H1 (cell line): ENCODE measurements around the gene ABI3. TPM values are rescaled to one million over a fixed set of nuclear protein-coding genes. Genes with fewer than 3 reads are reported as not detected.
A peak's percentile ranks its signal among the peaks of the same experiment; 100 is the strongest.

Experiments used
- CTCF ChIA-PET: fragments of 300-600 bp; sonication (Branson Sonifier 250); formaldehyde crosslinking; loops from one replicate; lab custom pipeline; 2021; ENCODE audit not compliant: partially characterized antibody; lab: Charles Lee
- POLR2A ChIA-PET: fragments of 300-600 bp; sonication (Branson Sonifier 250); formaldehyde crosslinking; loops from one replicate; lab custom pipeline; 2021; ENCODE audit warnings: inconsistent platforms; ENCODE audit not compliant: partially characterized antibody; lab: Charles Lee
- DNase-seq, 2 experiments: peaks; one replicate each; pipeline versions ENCODE4 v3.0.0 to v3.0.0-alpha.2; 2010 to 2022; ENCODE audit warnings: low spot score in 2 of 2, low read depth in 1 of 2, mixed read lengths in 1 of 2
- FAIRE-seq: peaks from 2 replicates; lab custom pipeline; 2011; peaks lifted over from hg19 to GRCh38; lab: Jason Lieb, UNC
- H2AFZ ChIP-seq: 2 replicates; pipeline ENCODE4 v1.8.1; 2012; ENCODE audit warnings: low read length, inconsistent platforms
- H2AK5ac ChIP-seq: 2 replicates; pipeline ENCODE4 v1.6.1; 2013; ENCODE audit warnings: low read depth, low read length
- H2BK120ac ChIP-seq: replicated peaks from 2 replicates; pipeline ENCODE3; 2013; ENCODE audit warnings: low read depth, low read length, inconsistent platforms
- H2BK12ac ChIP-seq: 2 replicates; pipeline ENCODE4 v1.6.1; 2013; ENCODE audit warnings: low read depth, low read length
- H2BK15ac ChIP-seq: 2 replicates; pipeline ENCODE4 v1.6.1; 2013; ENCODE audit warnings: low read length
- H2BK20ac ChIP-seq: 2 replicates; pipeline ENCODE4 v1.6.1; 2013; ENCODE audit warnings: low read length
- H2BK5ac ChIP-seq: 2 replicates; pipeline ENCODE4 v1.6.1; 2013; ENCODE audit warnings: low read depth, low read length
- H3K14ac ChIP-seq: 2 replicates; pipeline ENCODE4 v1.6.1; 2013; ENCODE audit warnings: inconsistent platforms; ENCODE audit not compliant: insufficient read length
- H3K18ac ChIP-seq: 2 replicates; pipeline ENCODE4 v1.6.1; 2013; ENCODE audit warnings: low read length; ENCODE audit errors: extremely low read depth
- H3K23ac ChIP-seq: 2 replicates; pipeline ENCODE4 v1.6.1; 2013; ENCODE audit warnings: inconsistent platforms; ENCODE audit not compliant: insufficient read length
- H3K23me2 ChIP-seq: 2 replicates; pipeline ENCODE4 v1.6.1; 2013; ENCODE audit warnings: low read depth, low read length
- H3K27ac ChIP-seq: 2 replicates; pipeline ENCODE4 v1.6.1; 2011; ENCODE audit warnings: low read depth, low read length, inconsistent platforms
- H3K27me3 ChIP-seq, 4 experiments: replicated peaks in 1 of 4; 1 replicate in 1 of 4; 2 replicates in 3 of 4; pipeline versions ENCODE4 v1.6.1 to v1.8.1; 2011 to 2013; ENCODE audit warnings: low read length in 3 of 4, mild to moderate bottlenecking in 3 of 4, inconsistent platforms in 2 of 4, mixed read lengths in 2 of 4, moderate library complexity in 1 of 4; ENCODE audit not compliant: control insufficient read depth in 3 of 4, insufficient read depth in 3 of 4; ENCODE audit errors: extremely low read depth in 1 of 4
- H3K36me3 ChIP-seq, 4 experiments: 2 replicates each; pipeline versions ENCODE4 v1.6.1 to v1.8.1; 2011 to 2013; ENCODE audit warnings: mild to moderate bottlenecking in 4 of 4, low read length in 3 of 4, moderate library complexity in 2 of 4, control low read depth in 1 of 4, inconsistent platforms in 1 of 4; ENCODE audit not compliant: insufficient read depth in 4 of 4, control insufficient read depth in 2 of 4
- H3K4ac ChIP-seq: replicated peaks from 2 replicates; pipeline ENCODE3; 2013; ENCODE audit warnings: low read length, low read depth, mixed read lengths, inconsistent platforms; ENCODE audit not compliant: insufficient read length
- H3K4me1 ChIP-seq, 4 experiments: replicated peaks in 1 of 4; 1 replicate in 1 of 4; 2 replicates in 3 of 4; pipeline versions ENCODE4 v1.6.1 to v1.8.1; 2011 to 2013; ENCODE audit warnings: low read length in 3 of 4, inconsistent platforms in 2 of 4, mixed read lengths in 1 of 4; ENCODE audit not compliant: insufficient read depth in 4 of 4, control insufficient read depth in 3 of 4
- H3K4me2 ChIP-seq, 2 experiments: 2 replicates each; pipeline versions ENCODE4 v1.6.1 to v1.8.1; 2011 to 2013; ENCODE audit warnings: low read depth in 2 of 2, low read length in 2 of 2, control low read depth in 1 of 2, inconsistent platforms in 1 of 2, mild to moderate bottlenecking in 1 of 2; ENCODE audit not compliant: insufficient read depth in 1 of 2
- H3K4me3 ChIP-seq, 4 experiments: fragments of 200-600, 300-600 bp in 1 of 4; sonication (generic), shearing (Covaris generic), sonication (Bioruptor Twin) in 1 of 4; 2 replicates each; pipeline versions ENCODE4 v1.5.1 to v1.8.1; 2011 to 2016; ENCODE audit warnings: low read length in 4 of 4, low read depth in 3 of 4, control low read depth in 2 of 4, inconsistent platforms in 2 of 4, mild to moderate bottlenecking in 2 of 4, mixed read lengths in 1 of 4, moderate library complexity in 1 of 4; ENCODE audit not compliant: insufficient read depth in 2 of 4; ENCODE audit errors: extremely low read depth in 1 of 4
- H3K56ac ChIP-seq: replicated peaks from 2 replicates; pipeline ENCODE3; 2013; ENCODE audit warnings: low read depth, mild to moderate bottlenecking, mixed read lengths, low read length, inconsistent platforms; ENCODE audit not compliant: insufficient read length
- H3K79me1 ChIP-seq: 2 replicates; pipeline ENCODE4 v1.6.1; 2013; ENCODE audit warnings: low read depth, low read length, control low read depth
- H3K79me2 ChIP-seq, 2 experiments: 2 replicates each; pipeline versions ENCODE4 v1.6.1 to v1.8.1; 2012 to 2013; ENCODE audit warnings: low read length in 2 of 2, mild to moderate bottlenecking in 2 of 2, inconsistent platforms in 1 of 2; ENCODE audit not compliant: insufficient read depth in 2 of 2, control insufficient read depth in 1 of 2
- H3K9ac ChIP-seq, 4 experiments: replicated peaks in 1 of 4; 1 replicate in 1 of 4; 2 replicates in 3 of 4; pipeline versions ENCODE4 v1.6.1 to v1.8.1; 2011 to 2013; ENCODE audit warnings: low read depth in 3 of 4, low read length in 3 of 4, control low read depth in 2 of 4, mild to moderate bottlenecking in 2 of 4, moderate library complexity in 2 of 4, inconsistent platforms in 1 of 4; ENCODE audit errors: extremely low read depth in 1 of 4
- H3K9me3 ChIP-seq, 2 experiments: 2 replicates each; pipeline versions ENCODE4 v1.6.1 to v1.8.1; 2012 to 2013; ENCODE audit warnings: mild to moderate bottlenecking in 2 of 2, moderate library complexity in 2 of 2, control low read depth in 1 of 2, inconsistent platforms in 1 of 2, low read depth in 1 of 2, low read length in 1 of 2, mixed read lengths in 1 of 2; ENCODE audit not compliant: insufficient read depth in 2 of 2
- H4K20me1 ChIP-seq, 2 experiments: replicated peaks in 1 of 2; 2 replicates each; pipeline versions ENCODE3 to v1.8.1; 2011 to 2013; ENCODE audit warnings: inconsistent platforms in 2 of 2, low read length in 2 of 2, mild to moderate bottlenecking in 1 of 2; ENCODE audit not compliant: insufficient read depth in 2 of 2, control insufficient read depth in 1 of 2
- H4K5ac ChIP-seq: 2 replicates; pipeline ENCODE4 v1.6.1; 2013; ENCODE audit warnings: low read length, low read depth, mixed read lengths, inconsistent platforms; ENCODE audit not compliant: insufficient read length
- H4K8ac ChIP-seq: 2 replicates; pipeline ENCODE4 v1.8.0; 2013; ENCODE audit warnings: mild to moderate bottlenecking, moderate library complexity, low read length, inconsistent platforms; ENCODE audit not compliant: insufficient read depth; ENCODE audit errors: extremely low read depth
- H4K91ac ChIP-seq: replicated peaks from 2 replicates; pipeline ENCODE3; 2013; ENCODE audit warnings: low read length, mixed read lengths, inconsistent platforms; ENCODE audit not compliant: insufficient read length
- SAP30 ChIP-seq: fragments of 300-600 bp; sonication (generic); IDR thresholded peaks from 2 replicates; pipeline ENCODE4 v1.7.1; 2012; ENCODE audit warnings: low read length, moderate library complexity, mild to moderate bottlenecking, inconsistent platforms; ENCODE audit not compliant: insufficient read depth, insufficient replicate concordance
- WGBS, 2 experiments: shearing (Covaris generic) in 1 of 2; methylation state at CpG; one replicate each; pipeline versions ENCODE4 v1.1.6 to v1.1.7; 2013 to 2015; ENCODE audit warnings: low lambda C conversion rate in 2 of 2, mixed read lengths in 2 of 2, inconsistent platforms in 1 of 2, low coverage in 1 of 2, missing lambda C conversion rate in 1 of 2; ENCODE audit not compliant: insufficient replicate concordance in 2 of 2, insufficient coverage in 1 of 2, insufficient read length in 1 of 2; ENCODE audit errors: extremely low coverage in 1 of 2, missing lambda C conversion rate in 1 of 2; 5-methylcytosine and 5-hydroxymethylcytosine counted together
- polyA plus RNA-seq, 7 experiments: library from polyadenylated mRNA; depleted of rRNA in 3 of 7; stranded (reverse) in 5 of 7; unstranded in 2 of 7; fragments of >200 nt in 5 of 7; fragments of 200-250 nt in 2 of 7; gene quantifications; 1 replicate in 5 of 7; 2 replicates in 1 of 7; 4 replicates in 1 of 7; pipeline versions ENCODE4 v1.2.1 to v1.2.3, GENCODE V29; 2011 to 2013; ENCODE audit warnings: missing spikeins in 2 of 7, mixed read lengths in 2 of 7
- total RNA-seq: library from RNA; stranded (reverse); fragmentation: NEBNext Ultra II Directional; extraction: Animal tissue kit (Norgen Biotek cat#: 25700); gene quantifications from 2 replicates; pipeline ENCODE4 v1.2.1, GENCODE V29; 2021

ABI3 gene
- total and polyA plus RNA-seq, 2 of the 8 experiments (the other 6 are each of a cell fraction or from before 2014, with no cell fraction given): 1.3 to 2.5 TPM

DNA sequence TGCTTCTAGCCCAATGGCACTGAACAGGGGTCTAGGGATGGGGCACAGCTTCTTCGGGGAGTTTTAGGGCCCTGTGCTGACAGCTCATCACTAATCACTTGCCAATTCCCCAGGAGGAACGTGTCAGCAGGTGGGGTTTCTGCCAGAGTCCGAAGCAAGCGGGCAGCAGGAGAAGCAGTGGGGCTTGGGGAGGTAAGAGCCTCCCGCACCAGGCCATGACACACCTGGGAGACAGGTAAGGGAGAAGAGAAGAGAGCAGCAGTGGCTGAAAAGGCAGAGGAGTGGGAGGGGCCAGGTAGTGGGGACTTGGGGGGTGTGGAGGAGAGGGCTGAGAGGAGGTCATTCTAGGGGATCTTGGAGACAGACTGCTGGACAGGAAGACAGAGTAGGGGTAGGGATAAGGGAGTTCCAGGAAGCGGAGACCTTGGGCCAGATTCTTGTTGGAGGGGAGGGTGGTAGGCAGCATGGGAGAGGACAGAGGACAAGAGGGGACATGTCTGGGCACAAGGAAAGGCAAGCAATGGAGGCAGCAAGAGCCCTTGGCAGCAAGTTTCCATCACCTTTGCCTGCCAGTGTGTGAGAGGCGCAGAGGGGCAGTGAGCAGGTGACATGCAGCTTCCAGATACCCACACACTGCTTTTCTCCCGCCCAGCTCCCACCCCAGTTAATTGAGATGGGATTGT, 15.2 kb downstream of the ABI3 start:
- ChIA-PET CTCF (interaction anchor here (0.6 to 6.5 kb wide), 11 partner anchors 7 to 331 kb away, joined by 3 to 43 read pairs (median 5); no protein-coding TSS in a partner anchor), POLR2A (interaction anchor here (1.5 to 2.6 kb wide), 3 partner anchors 14 to 33 kb away, joined by 3 to 13 read pairs (median 7); no protein-coding TSS in a partner anchor)
- peak overlapping the region; percentile 97 for H2BK15ac ChIP-seq
- no peak overlapping the region for H3K14ac ChIP-seq
- no peak for FAIRE-seq
- H3K27ac ChIP-seq: no peak overlapping the region
- no peak overlapping the region for H4K8ac ChIP-seq
- no peaks in the 10 kb centered on the region for H3K79me1 ChIP-seq
- peaks cover 24% of the 10 kb centered on the region; the same call in 1 of the 2 replicates for H3K23me2 ChIP-seq
- H3K23ac ChIP-seq: no peak overlapping the region
- no peaks in the 10 kb centered on the region for H3K36me3 ChIP-seq
- no peak overlapping the region for H3K9ac ChIP-seq
- peaks cover 22 to 71% (median 58%) of the 10 kb centered on the region in 4 experiments for H3K27me3 ChIP-seq
- H2AFZ ChIP-seq: no peak overlapping the region
- H3K56ac ChIP-seq: no peak overlapping the region
- WGBS, 2 experiments: 86% methylated on average over 8 of the region's 8 CpGs; no CpG with 5 or more reads in 1 of the 2 experiments
- no peak overlapping the region; a peak in 1 of 4 replicates for H3K4me2 ChIP-seq
- no peak overlapping the region for H3K4me3 ChIP-seq
- 0 out of 2 replicates have a peak overlapping the region, but pooled peaks have one; percentile 75 for H2AK5ac ChIP-seq
- H2BK20ac ChIP-seq: peak overlapping the region; percentile 61; the same call in 1 of the 2 replicates
- H3K4ac ChIP-seq: no peak overlapping the region
- H4K91ac ChIP-seq: no peak overlapping the region
- no peak overlapping the region for H2BK120ac ChIP-seq
- H3K4me1 ChIP-seq: peaks cover 0 to 8% (median 6%) of the 10 kb centered on the region in 4 experiments; a peak in 3 of 7 replicates
- no peak overlapping the region for H2BK5ac ChIP-seq
- H3K18ac ChIP-seq: no peak overlapping the region
- no peaks in the 10 kb centered on the region for H3K79me2 ChIP-seq
- peak overlapping the region; percentile 81; the same call in 1 of the 2 replicates for H2BK12ac ChIP-seq
- H4K20me1 ChIP-seq: peaks cover 0 to 3% of the 10 kb centered on the region in 2 experiments
- no peak for DNase-seq
- no peaks in the 10 kb centered on the region for H3K9me3 ChIP-seq
- no peak overlapping the region for H4K5ac ChIP-seq
- TF ChIP-seq SAP30: no peak
